GM18951 (cell line): ENCODE results near the gene SPSB4.

Source experiments
- POLR2A ChIP-seq: IDR thresholded peaks from 4 replicates; pipeline ENCODE4 v1.6.1; 2011; ENCODE audit warnings: mild to moderate bottlenecking; ENCODE audit not compliant: insufficient read length, insufficient read depth; ENCODE audit errors: extremely low read depth
- in situ Hi-C: fragments of 300-500 bp; cut with MboI; formaldehyde crosslinking; loops from one replicate; pipeline ENCODE4 v1.12.0; 2022; ENCODE audit warnings: low sequenced_read_pairs, mixed read lengths, inconsistent platforms; ENCODE audit not compliant: unreplicated experiment

SPSB4 gene

GRCh38 chr3:141044695-141045641 is 6.2 kb upstream of the SPSB4 start:
- in situ Hi-C loops = no loop called here
- no peak for TF ChIP-seq POLR2A

- in situ Hi-C loops = no loop called here
These were observed 5.3 kb upstream of the SPSB4 start for GRCh38 chr3:141045849-141046248.

GRCh38 chr3:141047168-141047567 is 4.0 kb upstream of the SPSB4 start:
- no peak for TF ChIP-seq POLR2A

More at GRCh38 chr3:141045849-141046248, 5.3 kb upstream of the SPSB4 start:
- no peak for TF ChIP-seq POLR2A

GRCh38 chr3:141049681-141050080 is 1.5 kb upstream of the SPSB4 start:
- TF ChIP-seq POLR2A = no peak
- in situ Hi-C loops = no loop called here

More at GRCh38 chr3:141047168-141047567, 4.0 kb upstream of the SPSB4 start:
- in situ Hi-C loops = no loop called here

- no peak for TF ChIP-seq POLR2A
- in situ Hi-C loops = no loop called here
These were observed 475 bp downstream of the SPSB4 start for GRCh38 chr3:141051443-141052200.

- no peak for TF ChIP-seq POLR2A
- in situ Hi-C loops = no loop called here
These were observed 1.3 kb downstream of the SPSB4 start for GRCh38 chr3:141052201-141053069.

- in situ Hi-C loops = no loop called here
These were observed 4.0 kb downstream of the SPSB4 start for GRCh38 chr3:141055136-141055535.

GRCh38 chr3:141055536-141056445 is 4.6 kb downstream of the SPSB4 start:
- TF ChIP-seq POLR2A = no peak
- in situ Hi-C loops = no loop called here

More at GRCh38 chr3:141055136-141055535, 4.0 kb downstream of the SPSB4 start:
- TF ChIP-seq POLR2A = no peak

GRCh38 chr3:141056751-141057171 is 5.6 kb downstream of the SPSB4 start:
- no peak for TF ChIP-seq POLR2A
- in situ Hi-C loops = no loop called here

- in situ Hi-C loops = no loop called here
- TF ChIP-seq POLR2A = no peak
These were observed 6.3 kb downstream of the SPSB4 start for GRCh38 chr3:141057436-141057835.

GRCh38 chr3:141057946-141058800 is 7.0 kb downstream of the SPSB4 start:
- in situ Hi-C loops = no loop called here
- no peak for TF ChIP-seq POLR2A

- no peak for TF ChIP-seq POLR2A
- in situ Hi-C loops = no loop called here
These were observed 7.8 kb downstream of the SPSB4 start for GRCh38 chr3:141058996-141059395.
